ENCODE results near the gene ERN1. TPM values are rescaled to one million over a fixed set of nuclear protein-coding genes. Genes with fewer than 3 reads are reported as not detected.
A peak's percentile ranks its signal among the peaks of the same experiment; 100 is the strongest.

Gene ERN1
- polyA plus RNA-seq, 3 donors: 11.0 to 27.5 (median 13.7) TPM

DNA sequence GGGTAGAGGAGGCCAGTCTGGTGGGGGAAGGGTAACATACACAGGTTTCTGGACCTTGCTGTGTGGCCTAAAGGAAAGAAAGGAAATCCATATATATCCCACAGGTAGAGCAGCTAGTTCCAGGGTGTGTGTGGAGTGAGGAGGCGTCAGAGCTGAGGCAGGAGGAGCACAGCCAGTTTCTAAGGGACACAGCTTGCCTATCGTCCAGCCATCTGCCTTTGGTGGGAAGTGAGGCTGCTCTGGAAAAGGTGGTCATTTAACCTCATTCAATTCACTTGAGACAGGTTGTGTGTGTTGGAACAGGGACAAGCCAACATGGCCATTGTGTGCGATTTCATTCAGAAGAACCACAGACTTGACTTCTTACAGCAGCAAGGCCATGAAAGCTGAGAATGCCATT, 36.9 kb upstream of the ERN1 start:
- DNase-seq: no peak
- H3K9me3 Mint-ChIP-seq: peaks cover 0 to 1% (median 0%) of the 10 kb centered on the region in 7 donors
- H3K27me3 Mint-ChIP-seq (ENCODE audit: low read depth in 3 of 3): peaks cover 0 to 2% (median 0%) of the 10 kb centered on the region in 3 donors
- Histone ChIP-seq H3K4me1 (ENCODE audit: control insufficient read depth in 1 of 2, insufficient read depth in 2 of 2, low read length in 2 of 2) (no peaks in the 10 kb centered on the region), H3K4me3 (replicated peaks in 1 of 3; ENCODE audit: low read depth in 2 of 3, low read length in 3 of 3) (no peak overlapping the region), H2AFZ (ENCODE audit: insufficient read depth, low read depth, low read length, poor library complexity, severe bottlenecking) (no peak overlapping the region), H3K36me3 (replicated peaks in 1 of 2; ENCODE audit: control insufficient read depth in 1 of 2, insufficient read depth in 2 of 2, low read length in 2 of 2) (peaks cover 41 to 91% of the 10 kb centered on the region in 2 donors), H3K4me2 (replicated peaks; ENCODE audit: extremely low read depth, low read length, poor library complexity, severe bottlenecking) (no peak overlapping the region), H4K20me1 (ENCODE audit: insufficient read depth, low read length) (no peaks in the 10 kb centered on the region), H3K79me2 (ENCODE audit: insufficient read depth, low read length) (peaks cover 10% of the 10 kb centered on the region), H3K9ac (ENCODE audit: insufficient read depth, low read length, poor library complexity, severe bottlenecking) (no peak overlapping the region), H3K9me3 (replicated peaks in 1 of 2; ENCODE audit: control insufficient read depth in 1 of 2, insufficient read depth in 1 of 2, low read length in 2 of 2) (no peaks in the 10 kb centered on the region), H3K27me3 (ENCODE audit: control insufficient read depth in 2 of 2, insufficient read depth in 2 of 2, low read length in 2 of 2) (no peaks in the 10 kb centered on the region), H3K27ac (ENCODE audit: low read depth in 1 of 2, low read length in 2 of 2) (peak overlapping the region in 1 of 2 donors; percentile 6)
- TF ChIP-seq, protein P1, sequence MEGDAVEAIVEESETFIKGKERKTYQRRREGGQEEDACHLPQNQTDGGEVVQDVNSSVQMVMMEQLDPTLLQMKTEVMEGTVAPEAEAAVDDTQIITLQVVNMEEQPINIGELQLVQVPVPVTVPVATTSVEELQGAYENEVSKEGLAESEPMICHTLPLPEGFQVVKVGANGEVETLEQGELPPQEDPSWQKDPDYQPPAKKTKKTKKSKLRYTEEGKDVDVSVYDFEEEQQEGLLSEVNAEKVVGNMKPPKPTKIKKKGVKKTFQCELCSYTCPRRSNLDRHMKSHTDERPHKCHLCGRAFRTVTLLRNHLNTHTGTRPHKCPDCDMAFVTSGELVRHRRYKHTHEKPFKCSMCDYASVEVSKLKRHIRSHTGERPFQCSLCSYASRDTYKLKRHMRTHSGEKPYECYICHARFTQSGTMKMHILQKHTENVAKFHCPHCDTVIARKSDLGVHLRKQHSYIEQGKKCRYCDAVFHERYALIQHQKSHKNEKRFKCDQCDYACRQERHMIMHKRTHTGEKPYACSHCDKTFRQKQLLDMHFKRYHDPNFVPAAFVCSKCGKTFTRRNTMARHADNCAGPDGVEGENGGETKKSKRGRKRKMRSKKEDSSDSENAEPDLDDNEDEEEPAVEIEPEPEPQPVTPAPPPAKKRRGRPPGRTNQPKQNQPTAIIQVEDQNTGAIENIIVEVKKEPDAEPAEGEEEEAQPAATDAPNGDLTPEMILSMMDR (IDR thresholded peaks at IDR 0.05): no peak
- no peaks in the 10 kb centered on the region for H3K4me1 Mint-ChIP-seq
- H3K27ac Mint-ChIP-seq: peak overlapping the region in 3 of 7 donors; percentile 6 to 51 (median 43)
- no CpG with 5 or more reads among the region's 3 CpGs for WGBS (ENCODE audit: insufficient coverage)
- H3K36me3 Mint-ChIP-seq: peaks cover 61 to 85% of the 10 kb centered on the region in 2 donors
- H3K4me3 Mint-ChIP-seq: no peak overlapping the region
- intact Hi-C loops (cut with micrococcal nuclease): no loop called here

DNA sequence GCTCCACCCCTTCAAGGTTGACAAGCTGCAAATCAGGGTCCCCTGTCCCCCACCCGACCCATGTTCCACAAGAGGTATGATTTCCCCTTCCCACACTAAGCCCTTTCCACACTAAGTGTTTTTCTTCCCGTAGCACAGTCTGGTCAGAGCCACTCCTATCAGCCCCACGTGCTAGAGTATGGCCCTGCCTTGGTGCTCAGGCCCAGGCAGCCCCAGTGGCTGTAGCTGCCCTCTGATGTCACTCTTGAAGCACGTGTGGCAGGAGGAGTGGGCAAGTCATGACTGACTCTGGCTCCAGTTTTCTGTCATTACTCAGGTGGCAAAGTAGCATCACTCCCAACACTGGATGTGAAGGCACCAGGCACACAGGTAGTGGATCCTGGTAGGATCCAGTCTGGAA, 35.4 kb upstream of the ERN1 start:
- Histone ChIP-seq H3K9me3 (replicated peaks in 1 of 2; ENCODE audit: control insufficient read depth in 1 of 2, insufficient read depth in 1 of 2, low read length in 2 of 2) (no peaks in the 10 kb centered on the region), H3K9ac (ENCODE audit: insufficient read depth, low read length, poor library complexity, severe bottlenecking) (no peak overlapping the region), H4K20me1 (ENCODE audit: insufficient read depth, low read length) (no peaks in the 10 kb centered on the region), H3K4me3 (replicated peaks in 1 of 3; ENCODE audit: low read depth in 2 of 3, low read length in 3 of 3) (no peak overlapping the region), H3K27me3 (ENCODE audit: control insufficient read depth in 2 of 2, insufficient read depth in 2 of 2, low read length in 2 of 2) (no peaks in the 10 kb centered on the region), H3K79me2 (ENCODE audit: insufficient read depth, low read length) (peaks cover 2% of the 10 kb centered on the region), H3K36me3 (replicated peaks in 1 of 2; ENCODE audit: control insufficient read depth in 1 of 2, insufficient read depth in 2 of 2, low read length in 2 of 2) (peaks cover 40 to 94% of the 10 kb centered on the region in 2 donors), H3K4me1 (ENCODE audit: control insufficient read depth in 1 of 2, insufficient read depth in 2 of 2, low read length in 2 of 2) (no peaks in the 10 kb centered on the region), H3K27ac (ENCODE audit: low read depth in 1 of 2, low read length in 2 of 2) (no peak overlapping the region), H2AFZ (ENCODE audit: insufficient read depth, low read depth, low read length, poor library complexity, severe bottlenecking) (no peak overlapping the region), H3K4me2 (replicated peaks; ENCODE audit: extremely low read depth, low read length, poor library complexity, severe bottlenecking) (no peak overlapping the region)
- Mint-ChIP-seq H3K4me1 (no peaks in the 10 kb centered on the region), H3K9me3 (no peaks in the 10 kb centered on the region), H3K27me3 (ENCODE audit: low read depth in 3 of 3) (peaks cover 0 to 2% (median 0%) of the 10 kb centered on the region in 3 donors), H3K27ac (peak overlapping the region in 5 of 7 donors; percentile 19 to 66 (median 33)), H3K36me3 (peaks cover 63 to 83% of the 10 kb centered on the region in 2 donors), H3K4me3 (no peak overlapping the region)
- intact Hi-C loops (cut with micrococcal nuclease): no loop called here
- no peak for DNase-seq
- TF ChIP-seq, protein P1 (IDR thresholded peaks at IDR 0.05): no peak
- WGBS (ENCODE audit: insufficient coverage): 98% methylated on average over 4 of the region's 4 CpGs
